ENCODE results near the gene SLC39A7.
"Not testable (repeated sequence)": the region's sequence is repeated elsewhere in the genome, so short reads cannot be mapped to it uniquely, and the experiment has no call there.

The SLC39A7 gene

GRCh38 chr6:33217246-33217645, 16.6 kb downstream of the SLC39A7 start:
- H4K20me1 ChIP-seq (ENCODE audit: control insufficient read depth, insufficient read depth, low read depth, low read length), result no peaks in the 10 kb centered on the region; the same call in 1 of the 2 replicates
- no peaks in the 10 kb centered on the region for H3K79me2 ChIP-seq (ENCODE audit: control insufficient read depth, low read length)
- no peak overlapping the region for H3K27ac ChIP-seq (ENCODE audit: low read depth, low read length)
- H3K9me2 ChIP-seq (replicated peaks; ENCODE audit: control insufficient read depth, low read length), result no peaks in the 10 kb centered on the region
- no peak overlapping the region for H3K4me2 ChIP-seq (ENCODE audit: low read length)
- TF ChIP-seq EZH2phosphoT487 (IDR thresholded peaks at IDR 0.05; ENCODE audit: borderline replicate concordance, low read length) (no peak), CTCF (IDR thresholded peaks at IDR 0.05; ENCODE audit: low read depth, low read length, poor library complexity, severe bottlenecking) (no peak)
- 0 out of 2 replicates have a peak, but pooled peaks cover 1% of the 10 kb centered on the region for H3K36me3 ChIP-seq (ENCODE audit: control insufficient read depth, low read length)
- H3K9me3 ChIP-seq (ENCODE audit: control insufficient read depth, insufficient read depth, low read length), result no peaks in the 10 kb centered on the region
- H3K4me1 ChIP-seq (ENCODE audit: control insufficient read depth, low read length), result peaks cover 13% of the 10 kb centered on the region
- peaks cover 35% of the 10 kb centered on the region for H3K27me3 ChIP-seq (ENCODE audit: control insufficient read depth, low read length)
- no peak overlapping the region for H3K4me3 ChIP-seq (ENCODE audit: low read length)
- peaks cover 3% of the 10 kb centered on the region; the same call in 1 of the 2 replicates for H3F3A ChIP-seq (ENCODE audit: control insufficient read depth, insufficient read depth)

GRCh38 chr6:33217681-33218080, 17.0 kb downstream of the SLC39A7 start:
- Histone ChIP-seq H3K4me1 (ENCODE audit: control insufficient read depth, low read length) (peaks cover 12% of the 10 kb centered on the region), H3K36me3 (ENCODE audit: control insufficient read depth, low read length) (no peaks in the 10 kb centered on the region), H3K27me3 (ENCODE audit: control insufficient read depth, low read length) (peaks cover 38% of the 10 kb centered on the region), H3F3A (ENCODE audit: control insufficient read depth, insufficient read depth) (0 out of 2 replicates have a peak, but pooled peaks cover under 1% of the 10 kb centered on the region), H3K9me2 (replicated peaks; ENCODE audit: control insufficient read depth, low read length) (no peaks in the 10 kb centered on the region), H3K27ac (ENCODE audit: low read depth, low read length) (no peak overlapping the region), H3K9me3 (ENCODE audit: control insufficient read depth, insufficient read depth, low read length) (no peaks in the 10 kb centered on the region), H4K20me1 (ENCODE audit: control insufficient read depth, insufficient read depth, low read depth, low read length) (no peaks in the 10 kb centered on the region), H3K4me3 (ENCODE audit: low read length) (no peak overlapping the region), H3K79me2 (ENCODE audit: control insufficient read depth, low read length) (no peaks in the 10 kb centered on the region), H3K4me2 (ENCODE audit: low read length) (no peak overlapping the region)
- no peak for TF ChIP-seq EZH2phosphoT487 (IDR thresholded peaks at IDR 0.05; ENCODE audit: borderline replicate concordance, low read length)
- no peak for TF ChIP-seq CTCF (IDR thresholded peaks at IDR 0.05; ENCODE audit: low read depth, low read length, poor library complexity, severe bottlenecking)

- not testable (repeated sequence) for H3F3A ChIP-seq (ENCODE audit: control insufficient read depth, insufficient read depth); H3K27ac ChIP-seq (ENCODE audit: low read depth, low read length)
Observed at GRCh38 chr6:33226503-33227120, 25.9 kb downstream of the SLC39A7 start.

GRCh38 chr6:33235221-33235634, 34.6 kb downstream of the SLC39A7 start:
- Histone ChIP-seq H3K36me3 (ENCODE audit: control insufficient read depth, low read length) (no peaks in the 10 kb centered on the region), H3K79me2 (ENCODE audit: control insufficient read depth, low read length) (no peaks in the 10 kb centered on the region), H3K27me3 (ENCODE audit: control insufficient read depth, low read length) (peaks cover 42% of the 10 kb centered on the region), H3K4me2 (ENCODE audit: low read length) (no peak overlapping the region), H3K9me2 (replicated peaks; ENCODE audit: control insufficient read depth, low read length) (no peaks in the 10 kb centered on the region), H3K4me3 (ENCODE audit: low read length) (no peak overlapping the region), H3K27ac (ENCODE audit: low read depth, low read length) (no peak overlapping the region), H3K9me3 (ENCODE audit: control insufficient read depth, insufficient read depth, low read length) (no peaks in the 10 kb centered on the region), H4K20me1 (ENCODE audit: control insufficient read depth, insufficient read depth, low read depth, low read length) (no peaks in the 10 kb centered on the region), H3F3A (ENCODE audit: control insufficient read depth, insufficient read depth) (no peaks in the 10 kb centered on the region), H3K4me1 (ENCODE audit: control insufficient read depth, low read length) (no peaks in the 10 kb centered on the region)
- TF ChIP-seq CTCF (IDR thresholded peaks at IDR 0.05; ENCODE audit: low read depth, low read length, poor library complexity, severe bottlenecking), result no peak
- no peak for TF ChIP-seq EZH2phosphoT487 (IDR thresholded peaks at IDR 0.05; ENCODE audit: borderline replicate concordance, low read length)

More at GRCh38 chr6:33226503-33227120, 25.9 kb downstream of the SLC39A7 start:
- not testable (repeated sequence) for H3K4me1 ChIP-seq (ENCODE audit: control insufficient read depth, low read length); H3K4me3 ChIP-seq (ENCODE audit: low read length); H3K9me3 ChIP-seq (ENCODE audit: control insufficient read depth, insufficient read depth, low read length); H4K20me1 ChIP-seq (ENCODE audit: control insufficient read depth, insufficient read depth, low read depth, low read length); H3K4me2 ChIP-seq (ENCODE audit: low read length); H3K79me2 ChIP-seq (ENCODE audit: control insufficient read depth, low read length); H3K36me3 ChIP-seq (ENCODE audit: control insufficient read depth, low read length); H3K9me2 ChIP-seq (replicated peaks; ENCODE audit: control insufficient read depth, low read length)
- peaks cover 30% of the 10 kb centered on the region for H3K27me3 ChIP-seq (ENCODE audit: control insufficient read depth, low read length)
